GM18909 (cell line): ENCODE results near the gene ADAMTS15.

Source experiments
- ATAC-seq: cut with Tn5 transposase; IDR thresholded peaks from one replicate; pipeline ENCODE4 v1.9.1; 2021; ENCODE audit warnings: mild to moderate bottlenecking; ENCODE audit not compliant: unreplicated experiment, poor library complexity

ADAMTS15 gene

GRCh38 chr11:130476200-130476921, 27.9 kb downstream of the ADAMTS15 start:
- ATAC-seq = no peak

DNA sequence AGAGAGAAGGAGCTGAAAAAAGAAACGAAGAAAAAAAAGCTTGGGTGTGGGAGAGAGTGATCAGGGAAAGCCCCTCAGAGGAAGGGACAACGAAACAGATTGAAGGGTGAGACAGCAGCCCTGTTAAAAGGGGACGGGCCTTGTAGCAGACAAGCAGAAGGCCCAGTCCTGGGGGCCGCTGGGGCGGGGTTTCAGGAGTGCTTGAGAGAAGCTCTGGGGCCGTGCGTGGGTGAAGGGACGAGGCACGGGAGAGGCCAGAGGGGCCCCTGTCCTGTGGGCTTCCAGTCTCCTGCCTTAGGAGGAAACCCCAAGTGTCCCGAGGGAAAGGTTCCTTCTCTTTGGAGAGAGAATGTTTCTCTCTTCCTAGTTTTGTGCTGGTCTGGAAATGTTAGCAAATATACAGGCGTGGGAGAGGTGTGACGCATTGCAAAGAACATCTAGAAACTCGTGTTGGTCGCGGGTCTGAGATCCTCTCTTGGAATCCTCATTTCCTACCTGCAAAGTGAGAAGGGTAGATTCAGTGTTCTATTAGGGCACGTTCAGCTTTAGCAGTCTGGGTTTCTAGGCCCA, 28.6 kb downstream of the ADAMTS15 start:
- no peak for ATAC-seq

- ATAC-seq = no peak
These were observed 29.2 kb downstream of the ADAMTS15 start for GRCh38 chr11:130477586-130478203.

DNA sequence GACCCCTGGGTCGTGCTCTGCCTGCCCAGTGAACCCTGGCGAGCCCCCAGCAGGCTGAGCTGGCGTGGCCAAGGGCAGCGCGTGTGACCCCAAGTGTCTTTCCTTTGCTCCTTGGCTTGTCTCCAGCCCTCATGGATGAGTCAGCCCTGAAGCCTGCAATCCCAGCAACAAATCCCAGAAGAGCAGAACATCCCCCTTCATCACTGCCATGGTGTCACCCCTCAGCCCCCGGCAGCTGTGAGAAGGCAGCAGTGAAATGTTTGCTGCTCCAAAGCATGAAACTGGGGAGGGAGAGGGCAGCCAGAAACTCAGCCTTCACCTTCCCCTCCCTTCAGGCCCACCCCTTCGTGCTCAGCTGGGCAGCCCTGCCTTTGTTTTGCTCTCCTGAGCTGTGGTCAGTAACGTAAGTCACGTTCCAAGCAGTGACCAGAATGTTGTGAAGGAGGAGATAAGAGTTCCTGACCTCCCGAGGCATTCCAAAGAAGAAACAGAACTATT, 29.8 kb downstream of the ADAMTS15 start:
- ATAC-seq = no peak

- no peak for ATAC-seq
These were observed 30.4 kb downstream of the ADAMTS15 start for GRCh38 chr11:130478881-130479280.

DNA sequence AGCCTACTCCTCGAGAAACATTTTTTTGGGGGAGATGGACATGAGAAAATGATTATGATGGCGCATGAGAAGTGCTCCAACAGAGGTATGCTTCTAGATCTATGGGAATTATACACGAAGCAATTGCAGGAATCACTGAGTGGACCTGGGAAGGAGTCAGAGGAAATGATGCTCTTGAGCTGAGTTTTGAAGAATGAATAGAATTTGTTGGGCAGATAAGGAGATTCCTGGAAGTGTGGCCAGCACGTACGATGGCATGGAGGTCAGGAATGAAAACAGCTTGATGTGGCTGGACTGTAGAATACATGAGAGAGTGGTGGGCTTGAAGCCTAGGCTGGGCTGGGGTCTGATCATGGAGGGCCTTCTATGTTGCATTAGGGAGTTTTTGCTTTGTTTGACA, 31.7 kb downstream of the ADAMTS15 start:
- ATAC-seq = no peak

DNA sequence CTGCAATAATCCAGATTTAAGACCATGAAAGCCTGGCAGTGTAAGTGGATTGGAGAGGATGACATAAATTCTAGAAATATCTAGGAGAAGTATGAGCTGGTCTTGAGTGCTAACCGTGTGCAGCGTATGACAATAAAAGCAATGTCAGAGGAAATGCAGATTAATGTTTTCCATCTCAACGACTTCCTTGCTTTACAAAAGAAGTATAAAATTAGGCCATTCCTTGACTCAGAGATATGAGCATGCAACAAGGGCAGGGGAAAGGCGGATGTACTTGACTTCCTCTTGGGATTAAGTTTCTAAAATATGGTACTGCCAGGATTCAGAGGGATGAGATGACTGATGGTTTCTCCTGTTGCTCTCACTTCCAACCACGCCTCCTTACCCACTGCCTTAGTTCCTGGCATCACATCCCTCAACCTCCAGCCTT, 32.3 kb downstream of the ADAMTS15 start:
- ATAC-seq = no peak

DNA sequence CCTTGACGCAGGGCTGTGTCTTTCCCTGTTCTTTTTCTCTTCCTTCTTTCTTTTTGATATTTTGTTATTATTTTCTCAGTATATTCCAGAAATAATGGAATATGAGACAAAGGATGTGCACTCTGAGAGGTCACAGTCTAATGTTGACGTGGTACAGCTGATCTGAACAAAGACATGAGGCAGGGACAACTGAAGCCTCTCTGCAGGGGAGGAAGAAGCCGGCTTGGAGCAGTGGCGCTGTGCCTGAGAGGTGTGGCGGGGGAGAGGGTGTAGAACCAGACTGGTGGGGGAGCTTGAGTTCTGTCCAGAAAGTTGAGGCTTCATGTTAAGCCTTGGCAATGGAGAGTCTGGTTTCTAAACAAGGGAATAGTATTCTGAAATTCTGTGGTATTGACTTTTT, 34.7 kb downstream of the ADAMTS15 start:
- no peak for ATAC-seq

DNA sequence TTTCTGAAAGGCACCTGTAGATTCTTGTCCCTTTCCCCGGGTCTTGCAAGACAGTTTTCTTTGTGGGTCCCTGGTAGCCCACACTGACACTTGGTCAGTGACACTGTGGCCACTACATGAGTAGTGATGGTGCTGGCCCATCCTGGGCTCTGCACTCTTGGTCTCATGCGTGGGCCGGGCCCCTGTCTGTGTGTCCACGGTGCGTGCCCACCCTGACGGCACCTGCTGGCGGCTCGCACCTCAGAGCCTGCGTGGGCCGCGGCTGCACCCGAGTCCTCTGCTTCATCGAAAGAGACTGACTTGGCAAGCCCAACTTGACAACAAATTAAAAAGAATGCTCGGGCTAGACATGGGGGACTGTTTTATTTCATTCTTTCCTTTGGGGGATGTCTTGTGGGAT, 37.5 kb downstream of the ADAMTS15 start:
- no peak for ATAC-seq

GRCh38 chr11:130486391-130486836, 38.0 kb downstream of the ADAMTS15 start:
- no peak for ATAC-seq

GRCh38 chr11:130486987-130487923, 38.8 kb downstream of the ADAMTS15 start:
- ATAC-seq = no peak

- ATAC-seq = no peak
These were observed 39.7 kb downstream of the ADAMTS15 start for GRCh38 chr11:130487924-130488815.

GRCh38 chr11:130488848-130489584, 40.6 kb downstream of the ADAMTS15 start:
- no peak for ATAC-seq

DNA sequence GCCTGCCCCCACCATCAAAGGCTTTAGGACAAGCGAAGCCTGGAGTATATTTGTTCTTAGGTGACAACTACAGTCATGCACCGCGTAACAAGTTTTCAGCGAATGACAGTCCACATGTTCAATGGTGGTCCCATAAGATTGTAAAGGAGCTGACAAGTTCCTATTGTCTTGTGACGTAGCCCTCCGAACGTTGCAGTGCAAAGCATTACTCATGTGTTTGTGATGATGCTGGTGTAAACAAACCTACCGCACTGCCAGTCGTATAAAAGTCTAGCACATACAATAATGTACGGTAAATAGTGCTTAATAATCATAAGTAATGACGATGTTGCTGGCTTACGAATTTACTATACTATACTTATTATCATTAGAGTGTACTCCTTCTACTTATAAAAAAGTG, 41.3 kb downstream of the ADAMTS15 start:
- ATAC-seq = no peak

DNA sequence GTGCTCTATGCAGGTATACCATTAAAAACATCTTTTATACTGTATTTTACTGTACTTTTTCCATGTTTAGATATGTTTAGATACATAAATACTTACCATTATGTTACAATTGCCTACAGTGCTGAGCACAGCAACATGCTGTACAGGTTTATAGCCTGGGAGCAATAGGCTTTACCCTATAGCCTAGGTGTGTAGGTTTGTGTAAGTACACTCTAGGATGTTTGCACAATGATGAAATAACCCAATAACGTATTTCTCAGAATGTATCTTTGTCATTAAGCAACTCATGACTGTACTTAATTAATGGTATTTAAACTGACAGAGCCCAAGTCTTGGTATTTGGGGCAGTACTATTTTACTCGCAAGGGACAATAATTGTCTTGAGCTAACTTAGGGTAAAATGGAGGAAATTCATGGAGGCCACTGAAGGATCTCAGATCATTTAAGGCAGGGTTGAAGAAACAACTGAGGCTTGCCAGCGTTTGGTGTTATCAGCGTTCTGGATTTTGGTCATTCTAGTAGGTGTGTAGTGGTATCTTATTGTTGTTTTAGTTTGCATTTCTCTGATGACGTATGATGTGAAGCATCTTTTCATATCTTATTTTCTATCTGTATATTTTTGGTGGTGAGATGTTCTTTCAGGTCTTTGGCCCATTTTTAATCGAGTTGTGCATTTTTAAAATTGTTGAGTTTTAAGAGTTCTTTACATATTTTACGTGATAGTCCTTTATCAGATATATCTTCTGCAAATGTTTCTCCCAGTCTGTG, 42.4 kb downstream of the ADAMTS15 start:
- ATAC-seq = no peak

DNA sequence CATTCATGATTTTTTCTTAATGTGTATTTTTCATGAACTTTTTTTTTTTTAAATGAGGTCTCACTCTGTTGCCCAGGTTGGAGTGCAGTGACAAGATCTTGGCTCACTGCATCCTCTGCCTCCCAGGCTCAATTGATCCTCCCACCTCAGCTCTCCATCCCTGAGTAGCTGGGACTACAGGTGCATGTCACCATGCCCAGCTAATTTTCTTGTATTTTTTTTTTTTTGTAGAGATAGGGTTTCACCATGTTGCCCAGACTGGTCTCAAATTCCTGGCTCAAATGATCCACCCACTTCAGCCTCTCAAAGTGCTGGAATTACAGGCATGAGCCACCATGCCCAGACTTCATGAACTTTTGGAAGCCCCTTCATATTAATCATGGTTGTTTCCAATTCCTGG, 49.7 kb downstream of the ADAMTS15 start:
- no peak for ATAC-seq

DNA sequence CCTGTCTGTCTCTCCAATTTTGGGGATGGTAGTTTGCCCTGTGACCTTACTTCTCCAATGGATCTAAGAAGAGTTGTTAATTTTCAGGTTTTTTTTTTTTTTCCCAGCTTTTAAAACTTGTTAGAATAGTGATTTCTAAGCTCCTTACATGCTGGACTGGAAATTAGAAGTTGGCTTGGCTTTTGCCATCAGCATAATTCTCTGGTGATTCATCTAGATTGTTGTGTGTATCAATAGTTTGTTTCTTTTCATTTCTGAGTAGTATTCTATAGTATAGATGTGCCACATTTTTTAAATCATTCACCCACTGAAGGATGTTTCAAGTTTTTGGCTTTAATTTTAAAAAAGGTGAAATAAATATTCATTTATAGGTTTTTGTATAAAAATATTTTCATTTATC, 51.4 kb downstream of the ADAMTS15 start:
- no peak for ATAC-seq

DNA sequence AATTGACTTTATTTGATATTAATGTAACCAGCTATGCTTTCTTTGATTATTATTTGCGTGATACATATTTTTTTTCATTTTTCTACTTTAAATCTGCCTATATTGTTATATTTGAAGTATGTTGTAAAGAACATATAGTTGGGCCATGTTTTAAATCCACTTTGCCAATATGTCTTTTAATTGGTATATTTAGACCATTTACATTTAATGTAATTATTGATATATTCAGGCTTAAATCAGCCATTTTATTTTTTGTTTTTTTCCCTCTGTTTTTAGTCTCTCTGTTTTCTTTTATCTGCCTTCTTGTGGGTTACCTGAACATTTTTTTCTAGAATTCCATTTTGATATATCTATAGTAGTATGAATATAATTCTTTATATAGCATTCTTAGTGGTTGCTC, 55.9 kb downstream of the ADAMTS15 start:
- ATAC-seq = no peak
